HepG2 (cell line): ENCODE measurements around the gene KPNA3. TPM values are rescaled to one million over a fixed set of nuclear protein-coding genes. Genes with fewer than 3 reads are reported as not detected.

Experiments used
- ATAC-seq: fragments of 200-7000 bp; cut with Tn5 transposase; 3 replicates; pipeline ENCODE4 v1.9.1; 2020; ENCODE audit warnings: mild to moderate bottlenecking, moderate library complexity
- BruUV-seq: library from RNA; stranded (reverse); fragments of 400-500 nt; replicated peaks from 2 replicates; lab custom pipeline; 2021; lab: Mats Ljungman, UMichigan
- CTCF ChIA-PET: fragments of 300-600 bp; formaldehyde crosslinking; extraction: SDS; loops from one replicate; lab custom pipeline; 2021; ENCODE audit warnings: low total read pairs, inconsistent platforms, low intra/inter-chr PET ratio; lab: Yijun Ruan, JAX
- POLR2A ChIA-PET: fragments of 350-600 bp; sonication (Branson Sonifier 250); formaldehyde crosslinking; loops from one replicate; lab custom pipeline; 2020; ENCODE audit warnings: antibody characterized with exemption, inconsistent platforms; lab: Yijun Ruan, JAX
- DNase-seq: peaks from one replicate; pipeline ENCODE4 v3.0.0-alpha.2; 2015; ENCODE audit warnings: low spot score
- FAIRE-seq: peaks from 3 replicates; lab custom pipeline; 2011; peaks lifted over from hg19 to GRCh38; lab: Jason Lieb, UNC
- H2AFZ ChIP-seq: one replicate; pipeline ENCODE4 v1.6.1; 2011; ENCODE audit warnings: low read length, inconsistent platforms
- H3K27ac ChIP-seq: fragments of 300-600 bp; 3 replicates; pipeline ENCODE4 v1.8.0; 2011; ENCODE audit warnings: mixed run types, mild to moderate bottlenecking, mixed read lengths, low read length, inconsistent platforms; ENCODE audit not compliant: insufficient read depth; ENCODE audit errors: extremely low read length
- H3K27me3 ChIP-seq, 2 experiments: fragments of 200-600 bp in 1 of 2; 2 replicates in 1 of 2; 3 replicates in 1 of 2; pipeline versions ENCODE4 v1.6.0 to v1.8.0; 2011; ENCODE audit warnings: low read length in 2 of 2, mild to moderate bottlenecking in 2 of 2, moderate library complexity in 2 of 2, inconsistent platforms in 1 of 2; ENCODE audit not compliant: insufficient read depth in 2 of 2, control insufficient read depth in 1 of 2
- H3K36me3 ChIP-seq, 2 experiments: fragments of 200-600 bp in 1 of 2; replicated peaks in 1 of 2; 2 replicates in 1 of 2; 3 replicates in 1 of 2; pipeline versions ENCODE4 v1.5.1 to v1.8.0; 2011; ENCODE audit warnings: low read length in 2 of 2, inconsistent platforms in 1 of 2; ENCODE audit not compliant: insufficient read depth in 2 of 2, control insufficient read depth in 1 of 2
- H3K4me1 ChIP-seq: 2 replicates; pipeline ENCODE4 v1.5.1; 2012; ENCODE audit warnings: low read length, inconsistent platforms; ENCODE audit not compliant: insufficient read depth
- H3K4me2 ChIP-seq: 2 replicates; pipeline ENCODE4 v1.6.0; 2011; ENCODE audit warnings: low read depth, low read length, inconsistent platforms
- H3K4me3 ChIP-seq, 3 experiments: fragments of 200-600 bp in 1 of 3; sonication (generic), shearing (Covaris generic) in 1 of 3; replicated peaks in 1 of 3; 2 replicates each; pipeline ENCODE4 v1.5.1; 2011 to 2016; ENCODE audit warnings: low read length in 3 of 3, inconsistent platforms in 2 of 3, low read depth in 2 of 3, mild to moderate bottlenecking in 2 of 3, control low read depth in 1 of 3, mixed read lengths in 1 of 3; ENCODE audit not compliant: insufficient read depth in 1 of 3
- H3K79me2 ChIP-seq: one replicate; pipeline ENCODE4 v1.6.1; 2011; ENCODE audit warnings: low read length, inconsistent platforms; ENCODE audit not compliant: insufficient read depth
- H3K9ac ChIP-seq: 2 replicates; pipeline ENCODE4 v1.6.0; 2011; ENCODE audit warnings: mild to moderate bottlenecking, low read depth, low read length, inconsistent platforms; ENCODE audit not compliant: insufficient read depth
- H3K9me3 ChIP-seq: 2 replicates; pipeline ENCODE4 v1.5.1; 2012; ENCODE audit warnings: mild to moderate bottlenecking, low read length
- H4K20me1 ChIP-seq: 2 replicates; pipeline ENCODE4 v1.6.0; 2011; ENCODE audit warnings: inconsistent platforms, mild to moderate bottlenecking, low read length, moderate library complexity; ENCODE audit not compliant: insufficient read depth
- KAT7 ChIP-seq: IDR thresholded peaks from 2 replicates; pipeline ENCODE4 v1.6.1; 2018; ENCODE audit warnings: borderline replicate concordance, missing compliant biosample characterization
- MIXL1 ChIP-seq: IDR thresholded peaks from 2 replicates; pipeline ENCODE4 v1.6.1; 2016
- MXD4 ChIP-seq: IDR thresholded peaks from 2 replicates; pipeline ENCODE4 v1.6.1; 2016; ENCODE audit warnings: mild to moderate bottlenecking, missing biosample characterization, missing genetic modification reagents
- RELA ChIP-seq: sonication (generic); formaldehyde crosslinking; IDR thresholded peaks from 2 replicates; pipeline ENCODE4 v1.4.0; 2020; ENCODE audit warnings: missing genetic modification reagents
- SOX5 ChIP-seq: IDR thresholded peaks from 2 replicates; pipeline ENCODE4 v1.6.1; 2016; ENCODE audit warnings: borderline replicate concordance
- ZNF432 ChIP-seq: sonication (generic); formaldehyde crosslinking; IDR thresholded peaks from 2 replicates; pipeline ENCODE4 v1.5.0; 2020; ENCODE audit warnings: missing genetic modification reagents, mild to moderate bottlenecking, borderline replicate concordance
- WGBS: methylation state at CpG from one replicate; pipeline ENCODE4 v1.1.6; 2017; ENCODE audit warnings: low lambda C conversion rate; 5-methylcytosine and 5-hydroxymethylcytosine counted together
- in situ Hi-C: cut with HindIII; loops from 2 replicates; pipeline ENCODE4 v1.10.0; 2017; ENCODE audit warnings: low pct_unique_long_range_greater_than_20kb; ENCODE audit not compliant: extremely low pct_ligation_motif_present
- intact Hi-C: fragments of 100-400 bp; cut with micrococcal nuclease; formaldehyde crosslinking; loops from one replicate; pipeline ENCODE4 v1.10.0; 2022; ENCODE audit not compliant: unreplicated experiment
- polyA plus RNA-seq, 8 experiments: library from polyadenylated mRNA; depleted of rRNA in 3 of 8; stranded (reverse) in 7 of 8; unstranded in 1 of 8; fragments of >200 nt; fragmentation: Illumina TruSeq in 4 of 8; extraction: Trizol in 4 of 8; gene quantifications; 2 replicates each; pipeline versions ENCODE4 v1.2.1 to v1.2.3, GENCODE V29; 2011 to 2016; ENCODE audit warnings: low read depth in 4 of 8, missing spikeins in 1 of 8, mixed read lengths in 1 of 8; ENCODE audit not compliant: insufficient read depth in 1 of 8
- total RNA-seq, 5 experiments: library from RNA; depleted of rRNA; stranded (reverse); fragments of >200 nt; fragmentation: Illumina TruSeq; extraction: Trizol; gene quantifications; 2 replicates each; pipeline ENCODE4 v1.2.3, GENCODE V29; 2016; ENCODE audit warnings: low read depth in 1 of 5
- TF ChIP-seq, protein P1 (sequence below): sonication (generic); formaldehyde crosslinking; IDR thresholded peaks from 2 replicates; pipeline ENCODE4 v1.5.0; 2020; ENCODE audit warnings: mild to moderate bottlenecking, missing genetic modification reagents, borderline replicate concordance
- TF ChIP-seq, protein P2 (sequence below): IDR thresholded peaks from 2 replicates; pipeline ENCODE4 v1.6.1; 2016
- TF ChIP-seq, protein P3 (sequence below): sonication (generic); formaldehyde crosslinking; IDR thresholded peaks from 2 replicates; pipeline ENCODE4 v1.8.1; 2023; ENCODE audit warnings: mild to moderate bottlenecking, moderate library complexity, missing genetic modification reagents
- TF ChIP-seq, protein P4 (sequence below): IDR thresholded peaks from 2 replicates; pipeline ENCODE4 v1.4.0; 2020; ENCODE audit warnings: mild to moderate bottlenecking, missing genetic modification reagents
- TF ChIP-seq, protein P5 (sequence below): sonication (generic); formaldehyde crosslinking; IDR thresholded peaks from 2 replicates; pipeline ENCODE4 v1.4.0; 2020; ENCODE audit warnings: missing genetic modification reagents

The KPNA3 gene
- total and polyA plus RNA-seq, 2 of the 13 experiments (the other 11 are each of a cell fraction or from before 2014, with no cell fraction given) = 13.0 to 28.9 TPM

DNA sequence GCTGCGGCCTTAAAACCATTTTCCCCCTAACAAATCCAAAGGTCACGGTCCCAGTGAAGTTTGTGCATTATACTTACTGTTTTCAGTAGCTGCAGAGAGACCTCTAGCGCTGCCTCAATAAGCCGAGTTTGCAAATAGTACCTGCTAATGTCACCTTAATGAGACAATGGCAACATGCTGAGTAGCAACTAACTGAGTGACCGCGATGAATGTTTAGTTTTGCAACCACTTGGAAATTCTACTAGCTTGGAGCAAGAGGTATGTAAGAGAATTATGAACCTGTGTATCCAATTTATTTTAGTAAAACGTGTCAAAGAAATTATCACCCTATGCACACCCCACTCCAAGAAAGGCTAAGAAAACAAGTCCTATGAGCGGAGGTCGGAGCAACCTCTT is 1.2 kb downstream of the KPNA3 start:
- H4K20me1 ChIP-seq = no peaks in the 10 kb centered on the region; the same call in 1 of the 2 replicates
- H3K4me3 ChIP-seq = peak overlapping the region; percentile 72 to 81 (median 80)
- 1% methylated on average over 9 of the region's 9 CpGs for WGBS
- in situ Hi-C loops = loop anchor here (5.0 kb wide), 1 partner anchor 51 kb away; no protein-coding TSS in a partner anchor
- ChIA-PET POLR2A (interaction anchor here (0.9 to 6.0 kb wide), 6 partner anchors 16 to 112 kb away, joined by 3 to 193 read pairs (median 16); partner anchors contain the start of gene EBPL), CTCF (interaction anchor here (2.1 kb wide), 1 partner anchor 57 kb away, joined by 14 read pairs; no protein-coding TSS in a partner anchor)
- H3K27me3 ChIP-seq = no peaks in the 10 kb centered on the region; a peak in 1 of 5 replicates
- peak overlapping the region; percentile 79 for H3K4me2 ChIP-seq
- DNase-seq (peak; percentile 84), FAIRE-seq (peak; percentile 79), ATAC-seq (peak; percentile 44)
- TSS peak; percentile 58 for BruUV-seq
- intact Hi-C loops = loop anchor here (2.0 to 5.0 kb wide), 3 partner anchors 99 to 146 kb away; partner anchors contain the start of genes EBPL and SPRYD7
- H3K27ac ChIP-seq = peak overlapping the region; percentile 96
- peaks cover 55% of the 10 kb centered on the region for H3K4me1 ChIP-seq
- peak overlapping the region; percentile 87 for H3K9ac ChIP-seq
- H3K36me3 ChIP-seq = peaks cover 0 to 1% of the 10 kb centered on the region in 2 experiments; a peak in 1 of 5 replicates
- H3K9me3 ChIP-seq = no peaks in the 10 kb centered on the region
- H3K79me2 ChIP-seq = peaks cover 52% of the 10 kb centered on the region
- no peak overlapping the region for H2AFZ ChIP-seq
- TF ChIP-seq KAT7 (CRISPR knock-in tag) (0 out of 2 replicates have a peak, but pooled peaks have one; percentile 56), MIXL1 (peak; percentile 78), ZNF432 (CRISPR knock-in tag) (no peak), MXD4 (CRISPR knock-in tag) (peak; percentile 46; the same call in 1 of the 2 replicates), RELA (CRISPR knock-in tag) (no peak), SOX5 (peak; percentile 57)
- TF ChIP-seq, protein P1, sequence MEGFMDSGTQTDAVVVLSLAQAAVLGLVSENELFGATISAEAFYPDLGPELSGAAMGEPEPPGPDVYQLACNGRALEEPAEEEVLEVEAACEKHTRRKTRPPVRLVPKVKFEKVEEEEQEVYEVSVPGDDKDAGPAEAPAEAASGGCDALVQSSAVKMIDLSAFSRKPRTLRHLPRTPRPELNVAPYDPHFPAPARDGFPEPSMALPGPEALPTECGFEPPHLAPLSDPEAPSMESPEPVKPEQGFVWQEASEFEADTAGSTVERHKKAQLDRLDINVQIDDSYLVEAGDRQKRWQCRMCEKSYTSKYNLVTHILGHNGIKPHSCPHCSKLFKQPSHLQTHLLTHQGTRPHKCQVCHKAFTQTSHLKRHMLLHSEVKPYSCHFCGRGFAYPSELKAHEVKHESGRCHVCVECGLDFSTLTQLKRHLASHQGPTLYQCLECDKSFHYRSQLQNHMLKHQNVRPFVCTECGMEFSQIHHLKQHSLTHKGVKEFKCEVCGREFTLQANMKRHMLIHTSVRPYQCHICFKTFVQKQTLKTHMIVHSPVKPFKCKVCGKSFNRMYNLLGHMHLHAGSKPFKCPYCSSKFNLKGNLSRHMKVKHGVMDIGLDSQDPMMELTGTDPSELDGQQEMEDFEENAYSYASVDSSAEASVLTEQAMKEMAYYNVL = no peak
- TF ChIP-seq, protein P2, sequence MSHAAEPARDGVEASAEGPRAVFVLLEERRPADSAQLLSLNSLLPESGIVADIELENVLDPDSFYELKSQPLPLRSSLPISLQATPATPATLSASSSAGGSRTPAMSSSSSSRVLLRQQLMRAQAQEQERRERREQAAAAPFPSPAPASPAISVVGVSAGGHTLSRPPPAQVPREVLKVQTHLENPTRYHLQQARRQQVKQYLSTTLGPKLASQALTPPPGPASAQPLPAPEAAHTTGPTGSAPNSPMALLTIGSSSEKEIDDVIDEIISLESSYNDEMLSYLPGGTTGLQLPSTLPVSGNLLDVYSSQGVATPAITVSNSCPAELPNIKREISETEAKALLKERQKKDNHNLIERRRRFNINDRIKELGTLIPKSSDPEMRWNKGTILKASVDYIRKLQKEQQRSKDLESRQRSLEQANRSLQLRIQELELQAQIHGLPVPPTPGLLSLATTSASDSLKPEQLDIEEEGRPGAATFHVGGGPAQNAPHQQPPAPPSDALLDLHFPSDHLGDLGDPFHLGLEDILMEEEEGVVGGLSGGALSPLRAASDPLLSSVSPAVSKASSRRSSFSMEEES (CRISPR knock-in tag) = peak; percentile 30; the same call in 1 of the 2 replicates
- TF ChIP-seq, protein P3, sequence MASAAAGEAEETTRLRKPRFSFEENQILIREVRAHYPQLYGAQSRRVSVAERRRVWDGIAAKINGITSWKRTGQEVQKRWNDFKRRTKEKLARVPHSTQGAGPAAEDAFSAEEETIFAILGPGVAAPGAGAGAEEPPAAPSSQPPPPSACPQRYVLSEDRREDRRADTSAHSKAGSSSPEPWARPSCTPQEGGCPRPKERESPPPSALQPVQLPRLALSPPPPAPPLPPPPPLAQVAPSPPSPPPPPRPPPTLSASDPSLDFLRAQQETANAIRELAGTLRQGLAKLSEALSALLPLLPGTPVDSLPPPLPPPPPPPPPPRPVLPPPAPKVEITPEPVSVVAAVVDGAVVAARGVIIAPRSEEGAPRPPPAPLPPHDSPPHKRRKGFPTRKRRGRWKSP (CRISPR knock-in tag) = peak; percentile 33; the same call in 1 of the 2 replicates
- TF ChIP-seq, protein P4, sequence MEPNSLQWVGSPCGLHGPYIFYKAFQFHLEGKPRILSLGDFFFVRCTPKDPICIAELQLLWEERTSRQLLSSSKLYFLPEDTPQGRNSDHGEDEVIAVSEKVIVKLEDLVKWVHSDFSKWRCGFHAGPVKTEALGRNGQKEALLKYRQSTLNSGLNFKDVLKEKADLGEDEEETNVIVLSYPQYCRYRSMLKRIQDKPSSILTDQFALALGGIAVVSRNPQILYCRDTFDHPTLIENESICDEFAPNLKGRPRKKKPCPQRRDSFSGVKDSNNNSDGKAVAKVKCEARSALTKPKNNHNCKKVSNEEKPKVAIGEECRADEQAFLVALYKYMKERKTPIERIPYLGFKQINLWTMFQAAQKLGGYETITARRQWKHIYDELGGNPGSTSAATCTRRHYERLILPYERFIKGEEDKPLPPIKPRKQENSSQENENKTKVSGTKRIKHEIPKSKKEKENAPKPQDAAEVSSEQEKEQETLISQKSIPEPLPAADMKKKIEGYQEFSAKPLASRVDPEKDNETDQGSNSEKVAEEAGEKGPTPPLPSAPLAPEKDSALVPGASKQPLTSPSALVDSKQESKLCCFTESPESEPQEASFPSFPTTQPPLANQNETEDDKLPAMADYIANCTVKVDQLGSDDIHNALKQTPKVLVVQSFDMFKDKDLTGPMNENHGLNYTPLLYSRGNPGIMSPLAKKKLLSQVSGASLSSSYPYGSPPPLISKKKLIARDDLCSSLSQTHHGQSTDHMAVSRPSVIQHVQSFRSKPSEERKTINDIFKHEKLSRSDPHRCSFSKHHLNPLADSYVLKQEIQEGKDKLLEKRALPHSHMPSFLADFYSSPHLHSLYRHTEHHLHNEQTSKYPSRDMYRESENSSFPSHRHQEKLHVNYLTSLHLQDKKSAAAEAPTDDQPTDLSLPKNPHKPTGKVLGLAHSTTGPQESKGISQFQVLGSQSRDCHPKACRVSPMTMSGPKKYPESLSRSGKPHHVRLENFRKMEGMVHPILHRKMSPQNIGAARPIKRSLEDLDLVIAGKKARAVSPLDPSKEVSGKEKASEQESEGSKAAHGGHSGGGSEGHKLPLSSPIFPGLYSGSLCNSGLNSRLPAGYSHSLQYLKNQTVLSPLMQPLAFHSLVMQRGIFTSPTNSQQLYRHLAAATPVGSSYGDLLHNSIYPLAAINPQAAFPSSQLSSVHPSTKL (CRISPR knock-in tag) = peak; percentile 32; the same call in 1 of the 2 replicates
- TF ChIP-seq, protein P5, sequence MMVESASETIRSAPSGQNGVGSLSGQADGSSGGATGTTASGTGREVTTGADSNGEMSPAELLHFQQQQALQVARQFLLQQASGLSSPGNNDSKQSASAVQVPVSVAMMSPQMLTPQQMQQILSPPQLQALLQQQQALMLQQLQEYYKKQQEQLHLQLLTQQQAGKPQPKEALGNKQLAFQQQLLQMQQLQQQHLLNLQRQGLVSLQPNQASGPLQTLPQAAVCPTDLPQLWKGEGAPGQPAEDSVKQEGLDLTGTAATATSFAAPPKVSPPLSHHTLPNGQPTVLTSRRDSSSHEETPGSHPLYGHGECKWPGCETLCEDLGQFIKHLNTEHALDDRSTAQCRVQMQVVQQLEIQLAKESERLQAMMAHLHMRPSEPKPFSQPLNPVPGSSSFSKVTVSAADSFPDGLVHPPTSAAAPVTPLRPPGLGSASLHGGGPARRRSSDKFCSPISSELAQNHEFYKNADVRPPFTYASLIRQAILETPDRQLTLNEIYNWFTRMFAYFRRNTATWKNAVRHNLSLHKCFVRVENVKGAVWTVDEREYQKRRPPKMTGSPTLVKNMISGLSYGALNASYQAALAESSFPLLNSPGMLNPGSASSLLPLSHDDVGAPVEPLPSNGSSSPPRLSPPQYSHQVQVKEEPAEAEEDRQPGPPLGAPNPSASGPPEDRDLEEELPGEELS (CRISPR knock-in tag) = 0 out of 2 replicates have a peak, but pooled peaks have one; percentile 43
